ENCODE results near the gene TSC1.
"Not testable (repeated sequence)": the region's sequence is repeated elsewhere in the genome, so short reads cannot be mapped to it uniquely, and the experiment has no call there.

Gene TSC1

DNA sequence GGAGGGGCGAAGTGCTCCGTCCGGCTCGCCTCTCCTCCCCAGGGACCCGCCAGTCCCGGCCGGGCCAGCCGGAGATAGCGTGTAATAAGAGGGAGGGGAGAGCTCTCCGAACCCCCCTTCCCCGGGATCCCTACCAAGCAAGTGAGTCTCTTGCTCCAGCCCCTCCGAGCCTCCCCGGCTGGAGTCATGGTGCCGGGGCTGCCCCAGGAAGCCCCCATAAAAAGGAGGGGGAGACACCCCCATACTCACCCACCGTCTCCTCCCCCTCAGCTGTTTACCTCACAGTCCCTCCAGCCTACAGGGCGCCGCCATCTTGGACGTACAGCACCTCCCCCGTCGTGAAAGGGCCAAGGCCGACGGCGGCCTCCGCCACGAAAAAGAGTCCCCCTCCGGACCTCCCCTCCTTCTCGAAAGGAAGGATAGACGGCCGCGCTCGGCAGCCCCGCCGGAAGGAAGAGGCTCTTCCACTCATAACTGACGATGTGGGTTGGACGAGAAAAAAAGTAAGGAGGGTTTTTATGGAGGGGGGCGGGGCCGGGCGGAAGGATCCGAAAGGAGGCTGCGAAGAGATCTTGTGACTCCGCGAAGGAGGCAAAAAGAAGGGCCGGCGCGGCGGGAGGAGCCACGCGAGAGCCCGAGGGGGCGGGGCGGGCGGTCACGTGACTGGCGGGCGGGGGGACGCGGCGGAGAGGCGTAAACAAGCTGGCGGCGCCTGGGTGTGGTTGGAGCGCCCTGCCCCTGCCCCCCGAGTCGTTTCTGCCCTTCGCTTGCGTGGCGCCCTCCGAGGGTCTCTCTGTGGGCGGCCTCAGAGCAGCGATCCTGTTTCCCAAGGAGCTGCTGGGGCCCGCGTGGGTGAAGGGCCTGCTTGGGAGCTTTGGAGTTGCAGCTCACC, at the start of gene TSC1:
TSC1 (minus strand) TSS at position 323 of the 892 bp plus-strand sequence. CDS start 15,744 bp downstream, outside the sequence.
- DNase-seq = peak; percentile 62 to 97 (median 91)

- no peak for DNase-seq
Measured at GRCh38 chr9:132993511-132993939, 49.1 kb upstream of the TSC1 start.

GRCh38 chr9:132991351-132992300, 47.2 kb upstream of the TSC1 start:
- no peak for DNase-seq

DNA sequence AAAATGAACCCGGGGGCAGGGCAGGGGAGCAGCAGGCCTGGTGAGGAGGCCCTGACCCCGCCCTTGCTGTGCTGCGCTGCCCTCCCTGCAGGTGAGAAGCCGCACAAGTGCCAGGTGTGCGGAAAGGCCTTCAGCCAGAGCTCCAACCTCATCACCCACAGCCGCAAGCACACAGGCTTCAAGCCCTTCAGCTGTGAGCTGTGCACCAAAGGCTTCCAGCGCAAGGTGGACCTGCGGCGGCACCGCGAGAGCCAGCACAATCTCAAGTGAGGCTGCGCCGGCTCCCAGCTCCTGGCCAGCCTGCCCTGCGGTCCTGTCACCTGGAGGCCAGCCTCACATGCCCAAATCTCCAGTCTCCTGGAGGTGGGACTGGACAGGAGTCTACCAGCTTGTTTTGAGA, 46.4 kb upstream of the TSC1 start:
- DNase-seq = no peak

- DNase-seq = not testable (repeated sequence)
Measured at GRCh38 chr9:132989998-132990557, 45.7 kb upstream of the TSC1 start.

DNA sequence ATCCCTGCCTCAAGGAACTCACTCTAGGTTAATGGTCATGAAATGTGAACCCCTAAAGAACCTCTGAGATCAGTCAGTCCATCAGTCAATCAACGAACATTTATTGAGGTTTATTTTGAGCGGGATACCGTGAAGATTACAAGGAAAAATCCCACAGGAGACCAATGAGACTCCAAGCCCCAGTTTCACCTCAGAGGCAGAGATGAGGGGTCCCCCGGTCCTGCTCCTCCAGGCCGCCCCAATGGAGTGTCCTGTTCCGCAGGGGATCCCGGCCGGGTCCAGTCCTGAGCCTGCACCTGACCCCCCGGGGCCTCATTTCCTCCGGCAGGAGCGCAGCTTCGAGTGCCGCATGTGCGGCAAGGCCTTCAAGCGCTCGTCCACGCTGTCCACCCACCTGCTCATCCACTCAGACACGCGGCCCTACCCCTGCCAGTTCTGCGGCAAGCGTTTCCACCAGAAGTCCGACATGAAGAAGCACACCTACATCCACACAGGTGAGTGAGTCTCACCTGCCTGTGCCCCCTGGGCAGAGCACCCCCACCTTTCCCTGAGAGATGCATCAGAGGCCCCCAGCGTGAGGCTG, 45.1 kb upstream of the TSC1 start:
- no peak for DNase-seq

DNA sequence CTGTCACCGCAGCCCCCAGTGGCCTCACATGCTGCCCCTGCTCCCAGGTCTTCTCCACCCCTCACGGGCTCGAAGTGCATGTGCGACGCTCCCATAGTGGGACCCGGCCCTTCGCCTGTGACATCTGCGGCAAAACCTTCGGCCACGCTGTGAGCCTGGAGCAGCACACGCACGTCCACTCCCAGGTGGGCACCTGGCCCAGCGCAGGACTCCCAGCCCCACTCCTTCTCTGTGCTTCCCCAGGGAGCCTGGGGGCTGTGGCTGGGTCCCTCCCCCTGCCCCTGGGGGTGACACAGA, 44.5 kb upstream of the TSC1 start:
- no peak for DNase-seq

- DNase-seq = no peak
Measured at GRCh38 chr9:132988244-132989013, 44.0 kb upstream of the TSC1 start.

DNA sequence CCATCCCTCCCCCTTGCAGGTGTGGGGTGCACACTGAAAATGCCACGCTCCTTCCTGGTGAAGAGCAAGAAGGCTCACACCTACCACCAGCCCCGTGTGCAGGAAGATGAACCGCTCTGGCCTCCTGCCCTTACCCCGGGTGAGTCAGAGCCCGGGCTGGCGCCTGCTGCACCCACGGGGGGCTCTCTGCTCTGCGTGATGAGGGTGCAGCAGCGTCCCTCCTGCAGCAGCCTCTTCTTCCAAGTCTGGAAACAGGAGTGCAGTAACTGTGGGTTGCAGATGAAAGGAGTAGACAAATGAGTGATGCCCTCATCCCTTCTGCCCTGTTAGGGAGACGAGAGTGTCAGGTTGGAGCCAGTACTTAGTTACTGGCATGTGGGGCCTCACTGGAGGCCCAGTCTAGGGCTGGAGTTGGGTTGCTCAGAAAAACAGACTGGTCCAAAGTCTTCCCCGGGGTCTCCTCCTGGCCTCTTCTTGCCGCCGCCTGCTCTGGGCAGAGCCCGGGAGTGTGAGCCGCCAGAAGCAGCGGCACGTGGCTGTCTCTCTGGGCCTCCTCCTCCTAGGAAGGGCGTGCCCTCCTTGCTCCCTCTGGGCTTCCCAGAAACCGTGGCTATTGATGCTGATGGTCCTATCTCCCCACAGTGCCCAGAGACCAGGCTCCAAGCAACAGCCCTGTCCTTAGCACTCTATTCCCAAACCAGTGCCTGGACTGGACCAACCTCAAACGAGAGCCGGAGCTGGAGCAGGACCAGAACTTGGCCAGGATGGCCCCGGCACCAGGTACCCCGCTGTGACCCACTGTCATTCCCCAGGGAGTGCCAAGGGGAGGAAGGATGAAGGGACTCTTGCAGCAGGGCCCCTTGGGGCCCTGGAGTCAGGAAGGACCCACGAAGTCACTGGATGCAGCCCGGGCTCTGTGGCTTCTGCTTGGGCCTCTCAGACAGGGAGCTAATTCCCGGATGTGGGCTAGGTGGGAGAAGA, 42.5 kb upstream of the TSC1 start:
- no peak for DNase-seq

DNA sequence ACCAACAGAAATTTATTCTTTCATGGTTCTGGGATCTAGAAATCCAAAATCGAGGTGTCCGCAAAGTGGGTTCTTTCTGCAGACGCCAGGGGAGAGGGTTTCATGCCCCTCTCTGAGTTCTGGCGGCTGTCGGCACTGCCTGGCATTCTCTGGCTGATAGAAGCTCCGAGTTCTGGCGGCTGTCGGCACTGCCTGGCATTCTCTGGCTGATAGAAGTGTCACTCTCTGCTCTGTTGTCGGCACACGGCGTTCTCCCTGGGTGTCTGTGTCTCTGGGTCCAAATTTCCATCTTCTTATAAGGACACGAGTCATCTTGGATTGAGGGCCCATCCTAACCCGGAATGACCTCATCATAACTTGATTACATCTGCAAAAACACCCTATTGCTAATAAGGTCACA, 41.7 kb upstream of the TSC1 start:
- DNase-seq = no peak

DNA sequence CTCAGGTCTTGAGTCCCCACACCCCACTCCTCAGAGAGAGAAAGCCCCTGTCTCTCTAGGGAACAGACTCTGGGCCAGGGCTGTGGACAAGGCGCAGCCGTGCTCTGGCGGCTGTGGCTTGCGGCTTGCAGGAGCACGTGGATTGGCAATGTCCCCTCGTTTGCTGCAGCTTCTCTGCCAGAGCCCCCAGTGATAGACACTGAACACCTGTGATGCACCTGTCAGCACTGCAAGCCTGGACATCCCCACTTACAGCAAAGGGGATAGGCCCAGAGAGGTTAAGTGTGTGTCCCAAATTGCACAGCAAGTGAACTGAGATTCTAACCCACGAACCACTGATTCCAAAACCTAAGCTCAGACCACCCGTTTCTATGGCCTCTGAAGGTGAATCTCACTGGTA, 41.1 kb upstream of the TSC1 start:
- DNase-seq = no peak

GRCh38 chr9:132985071-132985350, 40.6 kb upstream of the TSC1 start:
- no peak for DNase-seq

GRCh38 chr9:132984202-132985070, 40.0 kb upstream of the TSC1 start:
- no peak for DNase-seq

DNA sequence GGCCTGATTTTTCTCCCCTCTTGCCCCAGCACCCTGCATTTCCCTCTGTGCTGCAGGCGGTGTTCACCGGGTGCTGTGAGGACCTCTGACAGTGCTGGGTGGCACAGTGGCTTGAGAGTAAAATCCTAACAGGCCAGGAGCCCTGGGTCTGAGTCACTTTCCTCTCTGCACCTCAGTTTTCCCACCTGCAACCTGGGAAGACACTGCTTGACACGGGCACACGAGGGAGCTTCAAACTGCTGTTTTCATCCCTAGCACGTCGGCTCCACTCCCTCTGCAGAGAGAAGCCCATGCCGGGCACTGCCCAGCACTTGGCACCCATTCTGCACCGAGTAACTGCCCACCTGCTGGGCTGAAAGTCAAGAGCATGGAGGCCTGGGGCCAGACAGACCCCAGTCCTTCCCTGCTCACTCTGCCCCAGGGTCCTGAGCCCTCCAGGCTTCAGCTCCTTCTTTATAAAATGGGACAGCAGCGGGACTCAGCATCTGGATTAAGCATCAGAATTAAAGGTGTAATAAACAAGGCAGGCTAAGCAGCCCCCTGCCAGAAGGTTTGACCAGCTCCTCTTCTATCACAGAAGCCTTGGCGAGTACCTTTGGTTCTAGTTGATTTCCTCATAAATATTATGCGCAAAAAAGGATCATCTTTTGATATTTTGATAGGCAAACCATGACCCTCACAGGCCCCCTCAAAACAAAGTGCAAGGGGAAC, 39.2 kb upstream of the TSC1 start:
- no peak for DNase-seq

- DNase-seq = no peak
Measured at GRCh38 chr9:132982458-132982857, 38.0 kb upstream of the TSC1 start.

- no peak for DNase-seq
Measured at GRCh38 chr9:132980157-132980556, 35.7 kb upstream of the TSC1 start.

GRCh38 chr9:132978451-132979131, 34.2 kb upstream of the TSC1 start, which contains the start of gene GFI1B:
GFI1B (plus strand) TSS chr9:132978694; CDS start chr9:132986679, 7,985 bp downstream.
- no peak for DNase-seq
